Transverse colon (tissue), 4 donors: ENCODE results near the gene ZNRF3.

ENCODE experiments used
- CTCF ChIP-seq, 5 experiments: fragments of 200-600 bp in 3 of 5; fragments of 450-650 bp in 2 of 5; sonication (generic) in 3 of 5; IDR thresholded peaks; 1 replicate in 2 of 5; 2 replicates in 3 of 5; pipeline ENCODE4 v1.5.1; 2016 to 2017; ENCODE audit warnings: antibody characterized with exemption in 5 of 5, inconsistent platforms in 3 of 5, mild to moderate bottlenecking in 2 of 5, moderate library complexity in 1 of 5
- EP300 ChIP-seq: sonication (generic); formaldehyde crosslinking; IDR thresholded peaks from one replicate; pipeline ENCODE4 v1.6.1; 2017; ENCODE audit warnings: antibody characterized with exemption, low read depth
- POLR2A ChIP-seq: fragments of 450-650 bp; IDR thresholded peaks from one replicate; pipeline ENCODE4 v1.6.1; 2016; ENCODE audit warnings: antibody characterized with exemption, mild to moderate bottlenecking, moderate library complexity
- POLR2AphosphoS5 ChIP-seq, 3 donors: sonication (generic); formaldehyde crosslinking; IDR thresholded peaks; one replicate each; pipeline ENCODE4 v1.6.1; 2016; ENCODE audit warnings: antibody characterized with exemption in 3 of 3

DNA sequence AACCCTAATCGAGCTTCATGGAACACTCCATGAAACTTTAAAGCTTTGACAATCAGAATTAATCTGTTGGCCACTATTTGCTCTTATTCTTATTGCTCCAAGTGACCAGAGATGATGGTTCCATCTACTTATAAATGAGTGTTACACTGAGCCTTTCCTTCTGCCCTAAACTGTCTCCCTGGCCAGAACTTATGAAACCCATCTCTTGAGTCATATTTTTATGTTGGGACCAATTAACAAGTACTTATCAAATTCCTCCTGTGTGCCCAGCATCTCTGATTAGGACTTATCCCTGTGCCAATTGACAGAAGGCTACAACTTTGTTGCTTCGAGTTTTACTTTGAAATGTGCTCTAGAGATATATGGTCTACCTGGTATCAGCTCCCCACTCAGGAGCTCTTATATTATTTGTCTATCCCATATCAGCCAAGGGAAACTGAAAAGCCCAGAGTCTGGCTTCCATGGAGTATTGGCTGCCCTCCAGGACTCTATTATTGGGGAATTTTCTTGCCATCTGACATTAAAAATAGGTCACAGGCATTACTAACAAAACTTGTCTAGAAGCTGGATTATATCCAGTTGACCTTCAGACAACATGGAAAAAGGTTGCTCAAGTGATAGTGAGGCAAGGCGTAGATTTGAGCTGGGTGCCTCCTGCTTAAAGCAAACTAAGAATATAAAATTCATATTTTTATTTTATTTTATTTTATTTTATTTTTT lies 198.3 kb downstream of the ZNRF3 start:
- no peak for TF ChIP-seq POLR2A
- TF ChIP-seq CTCF (IDR thresholded peaks at IDR 0.05) = no peak
- TF ChIP-seq EP300 = no peak
- TF ChIP-seq POLR2AphosphoS5 (IDR thresholded peaks at IDR 0.05) = no peak
